ENCODE measurements around the gene DNAAF5. TPM values are rescaled to one million over a fixed set of nuclear protein-coding genes. Genes with fewer than 3 reads are reported as not detected.
"Not testable (repeated sequence)": the region's sequence is repeated elsewhere in the genome, so short reads cannot be mapped to it uniquely, and the experiment has no call there.

Gene DNAAF5
- polyA plus RNA-seq, 2 donors = 7.8 to 14.6 TPM

DNA sequence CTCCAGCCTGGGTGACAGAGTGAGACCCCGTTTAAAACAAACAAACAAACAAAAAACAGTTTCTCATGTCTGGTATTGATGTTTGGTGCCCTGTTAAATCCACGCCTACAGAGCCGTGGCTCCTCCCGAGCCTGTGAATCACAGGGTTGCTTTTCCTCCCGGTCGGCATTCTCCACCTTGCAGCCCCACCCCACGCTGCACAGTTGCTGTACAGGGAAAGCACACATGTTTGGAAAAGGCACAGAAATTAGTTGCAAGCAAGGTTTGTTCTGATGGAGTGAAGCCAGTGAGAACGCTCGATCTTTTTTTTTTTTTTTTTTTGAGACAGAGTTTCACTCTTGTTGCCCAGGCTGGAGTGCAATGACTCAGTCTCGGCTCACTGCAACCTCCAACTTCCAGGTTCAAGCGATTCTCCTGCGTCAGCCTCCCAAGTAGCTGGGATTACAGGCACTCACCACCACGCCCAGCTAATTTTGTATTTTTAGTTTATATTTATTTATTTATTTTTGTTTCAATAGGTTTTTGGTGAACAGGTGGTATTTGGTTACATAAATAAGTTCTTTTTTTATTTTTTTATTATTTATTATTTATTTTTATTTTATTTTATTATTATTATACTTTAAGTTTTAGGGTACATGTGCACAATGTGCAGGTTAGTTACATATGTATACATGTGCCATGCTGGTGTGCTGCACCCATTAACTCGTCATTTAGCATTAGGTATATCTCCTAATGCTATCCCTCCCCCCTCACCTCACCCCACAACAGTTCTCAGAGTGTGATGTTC is 17.0 kb downstream of the DNAAF5 start:
- WGBS, 2 donors = 68 to 72% methylated on average over 13 to 14 of the region's 14 CpGs
- not testable (repeated sequence) for H3K27me3 ChIP-seq (ENCODE audit: control insufficient read depth in 1 of 2, insufficient read depth in 2 of 2, low read length in 2 of 2); H3K4me3 ChIP-seq (ENCODE audit: low read depth in 1 of 2, low read length in 2 of 2); H3K9me3 ChIP-seq (ENCODE audit: control insufficient read depth in 2 of 2, insufficient read depth in 1 of 2, low read depth in 1 of 2, low read length in 1 of 2)
- Histone ChIP-seq H3K36me3 (ENCODE audit: control insufficient read depth in 2 of 2, insufficient read depth in 2 of 2, low read length in 1 of 2) (peaks cover 19 to 37% of the 10 kb centered on the region in 2 donors), H3K27ac (ENCODE audit: low read depth in 2 of 2, low read length in 1 of 2) (peak overlapping the region in 1 of 2 donors; percentile 67), H3K4me1 (ENCODE audit: control insufficient read depth in 2 of 2, insufficient read depth in 2 of 2, low read length in 1 of 2) (peaks cover 6 to 11% of the 10 kb centered on the region in 2 donors)

DNA sequence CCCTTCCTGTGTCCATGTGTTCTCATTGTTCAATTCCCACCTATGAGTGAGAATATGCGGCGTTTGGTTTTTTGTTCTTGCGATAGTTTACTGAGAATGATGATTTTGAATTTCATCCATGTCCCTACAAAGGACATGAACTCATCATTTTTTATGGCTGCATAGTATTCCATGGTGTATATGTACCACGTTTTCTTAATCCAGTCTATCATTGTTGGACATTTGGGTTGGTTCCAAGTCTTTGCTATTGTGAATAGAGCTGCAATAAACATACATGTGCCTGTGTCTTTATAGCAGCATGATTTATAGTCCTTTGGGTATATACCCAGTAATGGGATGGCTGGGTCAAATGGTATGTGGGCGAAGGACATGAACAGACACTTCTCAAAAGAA is 17.6 kb downstream of the DNAAF5 start:
- H3K4me1 ChIP-seq (ENCODE audit: control insufficient read depth in 2 of 2, insufficient read depth in 2 of 2, low read length in 1 of 2); H3K9me3 ChIP-seq (ENCODE audit: control insufficient read depth in 2 of 2, insufficient read depth in 1 of 2, low read depth in 1 of 2, low read length in 1 of 2); H3K27ac ChIP-seq (ENCODE audit: low read depth in 2 of 2, low read length in 1 of 2); H3K4me3 ChIP-seq (ENCODE audit: low read depth in 1 of 2, low read length in 2 of 2); H3K27me3 ChIP-seq (ENCODE audit: control insufficient read depth in 1 of 2, insufficient read depth in 2 of 2, low read length in 2 of 2): not testable (repeated sequence)
- WGBS, 2 donors = 90 to 91% methylated on average over 5 of the region's 5 CpGs
- H3K36me3 ChIP-seq (ENCODE audit: control insufficient read depth in 2 of 2, insufficient read depth in 2 of 2, low read length in 1 of 2) = peaks cover 19 to 37% of the 10 kb centered on the region in 2 donors

DNA sequence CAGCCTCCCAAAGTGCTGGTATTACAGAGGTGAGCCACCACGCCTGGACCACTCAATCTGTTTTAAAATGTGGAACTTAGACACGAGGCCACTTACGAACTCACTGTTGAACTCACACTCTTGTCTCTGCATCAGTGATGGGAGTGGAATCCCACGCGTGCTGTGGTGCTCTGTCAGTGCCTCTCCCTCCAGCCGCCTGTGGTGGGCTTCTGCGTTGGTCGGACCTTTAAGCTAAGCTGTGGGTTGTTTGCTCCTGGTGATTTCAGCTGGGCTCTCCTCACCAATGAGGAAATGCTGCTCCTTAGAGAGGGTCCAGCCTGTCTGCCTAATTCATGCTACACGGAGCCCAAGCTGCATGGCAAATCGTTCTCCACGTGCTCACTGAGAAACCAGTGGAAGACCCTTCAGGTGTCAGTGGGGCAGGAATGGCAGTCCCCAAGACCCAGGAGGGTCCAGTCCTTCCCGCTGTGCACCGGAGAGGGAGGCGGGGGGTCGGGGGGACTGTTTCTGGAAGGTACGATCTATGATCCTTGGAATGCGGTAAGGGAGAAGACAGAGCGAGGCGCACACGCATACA is 18.4 kb downstream of the DNAAF5 start:
- no peak overlapping the region for H3K27ac ChIP-seq (ENCODE audit: low read depth in 2 of 2, low read length in 1 of 2)
- H3K4me1 ChIP-seq (ENCODE audit: control insufficient read depth in 2 of 2, insufficient read depth in 2 of 2, low read length in 1 of 2) = no peaks in the 10 kb centered on the region
- WGBS, 2 donors = 97% methylated on average over 20 of the region's 20 CpGs
- peaks cover 19 to 31% of the 10 kb centered on the region in 2 donors for H3K36me3 ChIP-seq (ENCODE audit: control insufficient read depth in 2 of 2, insufficient read depth in 2 of 2, low read length in 1 of 2)
- no peak overlapping the region for H3K4me3 ChIP-seq (ENCODE audit: low read depth in 1 of 2, low read length in 2 of 2)
- peaks cover 0 to 4% of the 10 kb centered on the region in 2 donors for H3K9me3 ChIP-seq (ENCODE audit: control insufficient read depth in 2 of 2, insufficient read depth in 1 of 2, low read depth in 1 of 2, low read length in 1 of 2)
- no peaks in the 10 kb centered on the region for H3K27me3 ChIP-seq (ENCODE audit: control insufficient read depth in 1 of 2, insufficient read depth in 2 of 2, low read length in 2 of 2)

DNA sequence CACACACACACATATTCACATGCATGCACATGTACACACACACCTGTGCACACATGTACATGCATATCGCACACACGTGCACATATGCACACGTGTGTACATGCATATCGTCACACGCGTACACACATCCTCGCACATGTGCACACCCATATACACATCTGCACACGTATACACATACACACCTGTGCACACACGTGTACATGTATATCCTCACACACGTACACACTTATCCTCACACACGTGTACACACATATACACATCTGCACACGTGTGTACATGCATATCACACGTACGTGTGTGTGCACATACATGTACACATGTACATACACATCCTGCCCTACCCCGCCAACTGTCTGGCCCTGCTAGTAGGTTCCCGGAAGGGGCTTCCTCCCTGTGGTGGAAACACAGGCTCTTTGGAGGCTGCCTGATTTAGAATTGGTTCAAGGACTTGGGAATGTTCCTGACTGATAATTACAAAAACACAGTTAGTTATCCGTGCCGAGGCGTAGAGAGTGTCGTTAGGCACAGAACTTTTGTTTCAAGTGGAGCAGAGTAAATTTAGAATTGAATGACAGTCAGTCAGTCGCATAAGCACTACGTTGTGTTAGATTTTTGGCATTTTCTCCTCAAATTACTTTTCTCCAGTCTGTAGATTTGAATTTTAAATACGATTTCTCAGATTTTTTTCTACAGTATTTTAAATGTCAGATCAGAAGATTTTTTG is 19.1 kb downstream of the DNAAF5 start:
- Histone ChIP-seq H3K9me3 (ENCODE audit: control insufficient read depth in 2 of 2, insufficient read depth in 1 of 2, low read depth in 1 of 2, low read length in 1 of 2) (no peaks in the 10 kb centered on the region), H3K27me3 (ENCODE audit: control insufficient read depth in 1 of 2, insufficient read depth in 2 of 2, low read length in 2 of 2) (no peaks in the 10 kb centered on the region), H3K4me1 (ENCODE audit: control insufficient read depth in 2 of 2, insufficient read depth in 2 of 2, low read length in 1 of 2) (no peaks in the 10 kb centered on the region), H3K4me3 (ENCODE audit: low read depth in 1 of 2, low read length in 2 of 2) (no peak overlapping the region), H3K36me3 (ENCODE audit: control insufficient read depth in 2 of 2, insufficient read depth in 2 of 2, low read length in 1 of 2) (peaks cover 12 to 24% of the 10 kb centered on the region in 2 donors), H3K27ac (ENCODE audit: low read depth in 2 of 2, low read length in 1 of 2) (no peak overlapping the region)
- WGBS, 2 donors = 95 to 96% methylated on average over 23 of the region's 23 CpGs

DNA sequence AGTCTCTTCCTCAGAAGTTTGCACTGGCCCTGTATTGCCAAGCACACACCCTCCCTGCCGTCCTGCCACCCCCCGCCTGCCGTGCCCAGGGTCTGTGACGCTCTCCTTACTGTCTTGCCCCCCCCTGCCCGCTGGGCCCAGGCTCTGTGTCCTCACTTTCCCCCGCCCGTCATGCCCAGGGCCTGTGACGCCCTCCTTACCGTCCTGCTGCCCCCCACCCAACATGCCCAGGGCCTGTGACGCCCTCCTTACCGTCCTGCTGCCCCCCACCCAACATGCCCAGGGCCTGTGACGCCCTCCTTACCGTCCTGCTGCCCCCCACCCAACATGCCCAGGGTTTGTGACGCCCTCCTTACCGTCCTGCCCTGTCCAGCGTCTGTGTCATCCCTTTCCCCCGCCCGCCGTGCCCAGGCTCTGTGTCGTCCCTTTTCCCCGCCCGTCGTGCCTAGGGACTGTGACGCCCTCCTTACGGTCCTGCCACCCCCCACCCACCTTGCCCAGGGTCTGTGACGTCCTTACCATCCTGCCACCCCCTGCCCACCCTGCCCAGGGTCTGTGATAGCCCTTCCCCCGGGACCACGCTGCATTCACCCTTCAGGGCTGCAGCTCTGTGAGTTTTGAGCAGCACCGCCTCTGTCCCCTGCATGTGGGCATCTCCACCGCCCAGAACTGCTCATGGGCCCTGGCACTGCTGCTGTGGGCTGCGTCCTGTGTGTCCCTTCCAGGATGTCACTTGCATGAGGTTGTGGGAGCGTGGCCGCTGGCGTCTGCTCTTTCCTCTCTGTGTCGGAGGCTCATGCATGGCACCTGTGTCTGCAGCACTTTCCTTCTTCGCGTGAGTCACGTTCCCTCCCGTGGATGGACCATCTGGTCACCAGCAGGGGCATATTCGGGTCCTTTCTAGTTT is 19.9 kb downstream of the DNAAF5 start:
- H3K27ac ChIP-seq (ENCODE audit: low read depth in 2 of 2, low read length in 1 of 2) = no peak overlapping the region
- no peaks in the 10 kb centered on the region for H3K4me1 ChIP-seq (ENCODE audit: control insufficient read depth in 2 of 2, insufficient read depth in 2 of 2, low read length in 1 of 2)
- WGBS, 2 donors = 95 to 96% methylated on average over 38 to 40 of the region's 40 CpGs
- no peak overlapping the region for H3K4me3 ChIP-seq (ENCODE audit: low read depth in 1 of 2, low read length in 2 of 2)
- no peaks in the 10 kb centered on the region for H3K27me3 ChIP-seq (ENCODE audit: control insufficient read depth in 1 of 2, insufficient read depth in 2 of 2, low read length in 2 of 2)
- H3K9me3 ChIP-seq (ENCODE audit: control insufficient read depth in 2 of 2, insufficient read depth in 1 of 2, low read depth in 1 of 2, low read length in 1 of 2) = no peaks in the 10 kb centered on the region
- H3K36me3 ChIP-seq (ENCODE audit: control insufficient read depth in 2 of 2, insufficient read depth in 2 of 2, low read length in 1 of 2) = peaks cover 8 to 17% of the 10 kb centered on the region in 2 donors

DNA sequence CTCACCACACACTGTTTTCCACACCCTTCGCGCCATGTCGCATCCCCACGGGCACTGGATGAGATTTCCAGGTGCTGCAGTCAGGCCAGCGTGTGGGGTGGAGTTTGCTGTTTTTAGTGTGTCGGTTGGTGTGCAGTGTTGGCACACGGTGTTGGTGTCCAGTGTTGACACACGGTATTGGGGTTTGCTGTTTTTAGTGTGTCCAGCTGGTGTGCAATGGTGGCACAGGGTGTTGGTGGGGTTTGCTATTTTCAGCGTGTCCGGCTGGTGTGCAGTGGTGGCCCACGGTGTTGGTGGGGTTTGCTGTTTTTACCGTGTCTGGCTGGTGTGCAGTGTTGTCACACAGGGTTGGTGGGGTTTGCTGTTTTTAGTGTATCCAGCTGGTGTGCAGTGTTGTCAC is 20.7 kb downstream of the DNAAF5 start:
- Histone ChIP-seq H3K4me1 (ENCODE audit: control insufficient read depth in 2 of 2, insufficient read depth in 2 of 2, low read length in 1 of 2) (no peaks in the 10 kb centered on the region), H3K27me3 (ENCODE audit: control insufficient read depth in 1 of 2, insufficient read depth in 2 of 2, low read length in 2 of 2) (no peaks in the 10 kb centered on the region), H3K36me3 (ENCODE audit: control insufficient read depth in 2 of 2, insufficient read depth in 2 of 2, low read length in 1 of 2) (peaks cover 3 to 12% of the 10 kb centered on the region in 2 donors), H3K27ac (ENCODE audit: low read depth in 2 of 2, low read length in 1 of 2) (no peak overlapping the region), H3K4me3 (ENCODE audit: low read depth in 1 of 2, low read length in 2 of 2) (no peak overlapping the region), H3K9me3 (ENCODE audit: control insufficient read depth in 2 of 2, insufficient read depth in 1 of 2, low read depth in 1 of 2, low read length in 1 of 2) (no peaks in the 10 kb centered on the region)
- 91 to 94% methylated on average over 12 of the region's 12 CpGs for WGBS, 2 donors

DNA sequence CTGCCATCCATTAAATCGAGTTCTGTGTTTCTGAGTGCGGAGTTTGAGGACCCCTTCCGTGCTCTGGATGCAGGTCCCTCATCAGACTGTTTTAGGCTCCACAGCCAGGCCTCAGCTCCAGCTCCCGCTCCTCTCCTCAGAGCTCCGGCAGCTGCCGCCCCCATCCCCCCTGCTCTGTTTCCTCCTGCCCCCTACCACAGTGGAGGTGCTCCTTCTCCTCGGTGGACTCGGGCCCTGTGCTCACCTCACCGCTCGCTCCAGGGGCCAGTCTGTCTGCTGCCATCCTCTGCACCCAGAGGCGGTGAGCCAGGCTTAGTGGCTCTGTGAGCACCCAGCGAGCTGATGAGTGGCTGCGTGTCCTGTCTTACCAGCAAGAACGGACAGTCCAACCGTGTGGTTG is 21.9 kb downstream of the DNAAF5 start:
- Histone ChIP-seq H3K36me3 (ENCODE audit: control insufficient read depth in 2 of 2, insufficient read depth in 2 of 2, low read length in 1 of 2) (peaks cover 3 to 18% of the 10 kb centered on the region in 2 donors), H3K27ac (ENCODE audit: low read depth in 2 of 2, low read length in 1 of 2) (no peak overlapping the region), H3K9me3 (ENCODE audit: control insufficient read depth in 2 of 2, insufficient read depth in 1 of 2, low read depth in 1 of 2, low read length in 1 of 2) (no peaks in the 10 kb centered on the region), H3K4me3 (ENCODE audit: low read depth in 1 of 2, low read length in 2 of 2) (no peak overlapping the region), H3K27me3 (ENCODE audit: control insufficient read depth in 1 of 2, insufficient read depth in 2 of 2, low read length in 2 of 2) (no peaks in the 10 kb centered on the region), H3K4me1 (ENCODE audit: control insufficient read depth in 2 of 2, insufficient read depth in 2 of 2, low read length in 1 of 2) (no peaks in the 10 kb centered on the region)
- WGBS, 2 donors = 95 to 96% methylated on average over 15 of the region's 15 CpGs

DNA sequence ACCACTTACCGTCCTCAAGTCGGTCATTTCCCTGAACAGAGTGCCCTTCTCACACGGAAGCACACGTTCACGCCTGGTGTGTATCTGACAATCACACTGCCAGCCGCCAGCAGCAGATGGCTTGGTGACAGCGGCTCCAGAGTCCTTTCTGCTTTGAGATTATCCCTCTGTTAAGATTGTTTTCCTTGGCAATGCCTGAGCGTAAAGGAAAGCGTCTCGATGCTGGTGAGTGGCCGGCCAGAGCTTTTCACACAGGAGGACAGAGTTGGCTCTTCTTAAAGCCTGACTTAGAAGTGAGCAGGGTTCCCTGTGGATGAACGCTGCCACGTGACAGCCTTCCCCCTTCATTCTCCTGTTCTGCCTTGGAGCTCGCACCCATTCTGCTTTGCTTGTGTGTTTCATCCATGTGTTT is 22.6 kb downstream of the DNAAF5 start:
- Histone ChIP-seq H3K36me3 (ENCODE audit: control insufficient read depth in 2 of 2, insufficient read depth in 2 of 2, low read length in 1 of 2) (peaks cover 3 to 21% of the 10 kb centered on the region in 2 donors), H3K4me3 (ENCODE audit: low read depth in 1 of 2, low read length in 2 of 2) (no peak overlapping the region), H3K4me1 (ENCODE audit: control insufficient read depth in 2 of 2, insufficient read depth in 2 of 2, low read length in 1 of 2) (no peaks in the 10 kb centered on the region), H3K27ac (ENCODE audit: low read depth in 2 of 2, low read length in 1 of 2) (no peak overlapping the region), H3K9me3 (ENCODE audit: control insufficient read depth in 2 of 2, insufficient read depth in 1 of 2, low read depth in 1 of 2, low read length in 1 of 2) (no peaks in the 10 kb centered on the region), H3K27me3 (ENCODE audit: control insufficient read depth in 1 of 2, insufficient read depth in 2 of 2, low read length in 2 of 2) (no peaks in the 10 kb centered on the region)
- WGBS, 2 donors = 61 to 75% methylated on average over 14 of the region's 14 CpGs

All from esophagus (tissue), 2 donors.